Dedifferentiated amniotic fluid mesenchymal stem cell (primary cell): ENCODE data around the gene DCUN1D3.
"Not testable (repeated sequence)": the region's sequence is repeated elsewhere in the genome, so short reads cannot be mapped to it uniquely, and the experiment has no call there.

ENCODE experiments used
- DNase-seq: peaks from one replicate; pipeline ENCODE4 v3.0.0-alpha.2; 2016; ENCODE audit errors: extremely low spot score

DCUN1D3 gene

DNA sequence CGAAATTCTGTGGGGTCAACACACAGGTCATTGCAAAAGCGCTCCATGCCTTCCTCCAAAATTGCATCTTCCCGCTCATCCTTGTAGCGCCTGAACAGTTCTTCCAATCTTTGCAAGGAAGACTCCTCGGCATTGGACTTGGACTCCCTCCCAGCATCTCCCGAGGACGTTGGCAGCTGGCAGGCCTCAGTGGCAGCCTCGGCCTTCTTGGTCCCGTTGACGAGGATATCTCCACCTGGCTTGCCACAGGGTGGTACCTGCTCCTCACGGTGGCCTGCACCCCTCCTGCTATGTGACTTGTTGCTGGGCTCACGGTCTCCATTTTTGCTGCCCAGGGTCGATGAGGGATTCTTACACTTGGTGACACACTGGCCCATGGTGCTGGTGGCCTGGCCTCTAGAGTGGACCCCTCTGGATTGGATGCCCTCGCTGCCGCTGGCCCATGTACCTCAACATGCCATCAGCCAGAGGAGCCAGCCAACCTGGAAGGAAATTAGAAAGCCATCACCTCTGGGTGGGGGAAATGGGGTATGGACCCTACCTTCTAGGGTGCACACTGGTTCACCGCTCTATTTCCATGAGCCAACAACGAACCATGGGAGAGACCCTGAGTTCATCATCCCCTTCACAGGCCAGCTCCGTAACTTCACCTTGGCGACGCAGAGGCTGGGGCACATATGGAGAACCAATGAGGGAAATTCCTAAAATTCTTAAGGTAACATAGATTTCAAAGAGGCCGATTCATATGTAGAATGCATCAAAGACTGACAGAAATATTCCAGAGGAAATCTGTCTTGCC, 37.8 kb downstream of the DCUN1D3 start:
- no peak for DNase-seq

DNA sequence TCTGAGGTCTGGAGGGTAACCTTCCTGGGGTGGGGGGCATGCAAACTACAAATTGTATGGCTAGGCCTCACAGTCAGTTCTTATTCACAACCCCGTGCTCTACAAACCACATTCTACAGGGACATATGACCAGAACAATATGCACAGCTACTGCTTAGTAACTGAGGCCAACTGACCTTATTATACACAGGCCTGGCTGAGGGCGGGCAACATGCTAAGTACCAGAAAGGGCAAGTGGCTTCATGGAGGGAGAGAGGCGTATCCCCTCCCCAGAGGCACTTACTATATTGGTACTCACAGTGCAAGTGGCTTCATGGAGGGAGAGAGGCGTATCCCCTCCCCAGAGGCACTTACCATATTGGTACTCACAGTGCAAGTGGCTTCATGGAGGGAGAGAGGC, 39.2 kb downstream of the DCUN1D3 start:
- DNase-seq = not testable (repeated sequence)

DNA sequence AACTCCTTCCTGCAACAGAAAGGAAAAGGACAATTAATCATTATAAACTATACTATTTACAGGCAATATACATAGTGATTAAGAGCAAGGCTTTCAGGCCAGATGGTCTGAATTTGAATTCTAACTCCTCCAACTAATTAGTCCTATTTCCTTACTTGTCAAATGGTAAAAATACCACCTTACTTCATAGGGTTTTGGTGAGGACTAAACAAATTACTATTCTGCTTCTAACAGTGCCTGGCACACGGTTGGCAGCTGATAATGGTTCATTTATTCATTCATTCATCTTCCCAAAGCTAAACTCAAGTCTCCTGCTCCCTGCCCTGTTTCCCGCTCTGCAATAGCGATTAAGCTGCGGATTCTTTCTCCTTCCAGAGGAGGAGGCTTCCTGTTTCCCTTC, 39.8 kb downstream of the DCUN1D3 start:
- DNase-seq = no peak

DNA sequence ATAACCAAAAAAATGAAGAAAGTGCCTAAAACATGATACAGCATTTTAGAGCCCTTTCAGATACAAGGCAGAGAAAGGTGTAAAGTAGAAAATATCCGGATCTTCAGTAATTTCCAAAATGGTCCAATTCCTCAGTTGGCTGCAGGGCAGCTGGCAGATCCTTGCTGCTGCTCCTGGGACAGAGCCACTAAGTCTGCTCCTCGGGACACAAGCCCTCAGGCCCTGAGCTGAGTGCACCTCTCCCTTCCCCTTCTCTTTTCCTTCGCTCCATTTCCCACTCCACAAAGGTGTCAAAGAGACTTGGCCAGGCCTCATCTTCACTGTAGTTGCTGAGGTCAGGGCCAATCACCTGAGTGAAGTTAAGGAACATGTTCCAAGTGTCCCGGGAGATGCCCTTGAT, 40.5 kb downstream of the DCUN1D3 start:
- DNase-seq = no peak

DNA sequence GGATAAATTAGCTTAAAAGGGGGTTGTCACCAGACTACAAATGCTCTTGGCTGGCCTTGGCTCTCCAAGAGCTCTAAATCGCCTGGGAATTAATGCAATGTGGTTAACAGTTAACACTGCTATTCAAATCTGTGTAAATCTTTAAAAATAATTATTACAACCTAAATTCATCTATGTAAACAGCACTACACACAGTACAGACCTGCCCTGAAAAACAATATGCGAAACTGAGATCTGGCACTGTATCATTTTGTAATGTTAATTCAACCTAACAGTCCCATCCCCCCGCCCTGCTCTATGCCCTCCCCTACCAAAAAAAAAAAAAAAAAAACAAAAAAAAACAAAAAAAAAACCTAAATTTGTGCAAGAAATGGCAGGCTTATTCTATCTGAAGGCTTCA, 40.9 kb downstream of the DCUN1D3 start:
- no peak for DNase-seq

DNA sequence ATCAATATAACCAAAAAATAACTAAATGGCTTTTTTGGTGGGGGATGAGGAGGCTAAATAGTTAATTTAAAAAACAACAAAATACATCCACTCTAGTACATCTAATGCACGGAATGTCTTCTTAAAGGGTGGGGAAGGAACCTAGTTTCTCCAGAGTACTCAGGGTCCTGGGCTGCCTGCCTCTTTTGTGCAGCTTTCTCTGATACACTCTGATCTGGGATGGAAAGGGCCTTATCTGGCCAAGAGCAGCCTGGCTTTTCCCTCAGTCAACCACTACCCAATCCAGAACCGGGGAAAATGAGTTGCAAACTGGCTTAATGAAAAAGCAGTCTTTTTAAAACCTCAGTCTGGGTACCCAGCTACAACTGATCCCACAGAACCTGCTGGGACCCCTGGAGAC, 42.9 kb downstream of the DCUN1D3 start:
- no peak for DNase-seq

DNA sequence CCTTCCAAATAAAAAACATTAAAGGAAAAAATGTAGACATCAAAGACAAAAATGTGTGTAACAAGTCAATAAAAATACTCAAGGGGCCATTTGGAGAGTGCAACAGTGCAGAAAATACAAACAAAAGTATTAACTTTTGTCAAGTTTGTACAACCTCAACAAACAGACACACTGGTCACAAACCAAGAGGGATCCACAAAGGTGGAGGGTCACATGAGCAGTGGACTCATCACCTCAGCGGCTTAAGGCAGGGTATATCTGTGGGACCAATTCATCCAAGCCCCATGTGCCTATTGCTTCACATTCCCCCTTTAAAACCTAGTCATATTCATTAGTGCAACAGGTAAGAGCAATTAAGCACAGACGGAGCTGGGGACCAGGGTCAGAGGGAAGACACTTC, 45.2 kb downstream of the DCUN1D3 start:
- DNase-seq = no peak

DNA sequence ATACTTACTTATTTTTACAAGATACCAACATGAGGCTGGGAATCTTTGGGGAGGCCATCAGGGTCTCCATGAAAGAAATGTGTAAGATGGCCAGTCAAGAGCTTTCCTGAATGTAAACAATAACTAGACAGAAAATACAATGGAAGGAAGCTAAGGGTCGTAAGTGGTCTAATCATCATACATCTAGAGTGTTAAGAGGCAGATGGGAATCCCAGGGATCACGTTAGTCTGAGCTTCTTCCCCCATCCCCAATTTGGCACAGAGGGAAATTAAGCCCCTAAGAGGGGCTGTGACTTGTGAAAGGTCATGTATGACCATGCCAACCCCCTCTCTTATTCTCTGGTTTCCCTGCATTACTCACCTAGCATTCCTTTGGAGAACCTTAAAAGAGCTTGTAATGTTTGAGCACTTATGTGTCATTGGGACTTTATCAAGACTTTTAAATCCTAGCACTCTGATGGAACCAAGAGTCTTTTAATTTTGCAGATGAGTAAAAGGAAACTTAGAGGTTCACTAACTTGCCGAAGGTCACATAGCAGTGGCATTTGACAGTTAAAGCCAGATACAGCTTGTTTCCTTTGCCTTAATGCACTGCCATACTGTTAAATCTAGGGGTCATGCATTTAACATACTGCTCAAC, 46.1 kb downstream of the DCUN1D3 start:
- no peak for DNase-seq

DNA sequence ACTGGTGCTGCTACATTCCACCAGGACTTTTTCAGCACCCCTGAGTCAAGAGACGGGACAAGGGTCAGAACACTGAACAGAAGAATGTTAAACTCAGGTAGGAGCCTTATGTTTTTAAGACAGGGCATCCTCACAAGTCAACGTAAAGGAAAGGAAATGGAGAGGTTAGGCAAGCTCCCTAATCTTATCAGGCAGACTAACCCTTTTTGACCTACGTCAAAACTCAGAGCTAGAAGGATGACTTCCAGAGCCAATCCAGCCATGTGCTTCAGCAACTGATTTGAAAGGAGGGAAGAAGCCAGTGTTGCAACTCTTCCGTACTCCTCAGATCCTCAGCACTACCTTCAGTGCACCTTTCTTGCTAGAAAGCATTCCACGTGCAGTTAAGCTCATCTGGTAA, 47.0 kb downstream of the DCUN1D3 start:
- DNase-seq = no peak

DNA sequence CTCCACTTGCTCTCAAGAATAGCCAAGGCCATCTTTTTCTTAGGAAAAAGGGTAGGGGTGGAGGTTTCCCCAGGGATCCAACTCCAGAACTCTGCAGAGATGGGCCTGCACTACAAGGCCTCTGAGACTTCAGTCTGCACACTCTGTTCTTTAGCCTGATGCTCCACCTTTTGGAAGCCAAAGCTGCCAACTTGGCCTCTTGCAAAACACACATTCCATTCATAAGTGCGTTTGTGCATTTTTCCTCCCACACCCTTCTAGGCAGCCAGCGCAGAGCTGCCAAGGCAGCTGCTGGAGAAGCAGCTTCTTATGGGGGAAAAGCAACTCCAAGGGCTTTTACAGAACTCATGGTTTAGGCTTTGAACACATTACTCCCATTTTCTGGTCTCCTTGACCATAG, 48.6 kb downstream of the DCUN1D3 start:
- DNase-seq = peak; percentile 95

DNA sequence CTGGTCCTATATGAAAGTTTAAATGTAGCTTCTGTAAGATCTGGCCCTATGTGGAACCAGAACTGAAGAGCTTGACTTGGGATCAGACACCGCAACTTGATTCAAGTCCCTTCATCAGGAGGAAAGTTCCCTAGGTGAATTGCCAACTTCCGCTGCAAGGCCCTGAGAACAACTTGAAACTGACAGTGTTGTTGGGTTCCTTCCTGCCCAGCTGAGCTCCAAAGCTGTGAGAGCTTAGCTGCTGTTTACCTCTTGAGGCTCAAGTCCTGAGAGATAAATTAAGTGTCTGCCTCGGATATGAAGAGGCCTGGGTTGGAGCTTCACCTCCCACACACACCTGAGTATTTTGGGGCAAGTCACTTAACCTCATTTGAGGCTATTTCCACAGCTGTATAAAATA, 49.2 kb downstream of the DCUN1D3 start:
- no peak for DNase-seq

DNA sequence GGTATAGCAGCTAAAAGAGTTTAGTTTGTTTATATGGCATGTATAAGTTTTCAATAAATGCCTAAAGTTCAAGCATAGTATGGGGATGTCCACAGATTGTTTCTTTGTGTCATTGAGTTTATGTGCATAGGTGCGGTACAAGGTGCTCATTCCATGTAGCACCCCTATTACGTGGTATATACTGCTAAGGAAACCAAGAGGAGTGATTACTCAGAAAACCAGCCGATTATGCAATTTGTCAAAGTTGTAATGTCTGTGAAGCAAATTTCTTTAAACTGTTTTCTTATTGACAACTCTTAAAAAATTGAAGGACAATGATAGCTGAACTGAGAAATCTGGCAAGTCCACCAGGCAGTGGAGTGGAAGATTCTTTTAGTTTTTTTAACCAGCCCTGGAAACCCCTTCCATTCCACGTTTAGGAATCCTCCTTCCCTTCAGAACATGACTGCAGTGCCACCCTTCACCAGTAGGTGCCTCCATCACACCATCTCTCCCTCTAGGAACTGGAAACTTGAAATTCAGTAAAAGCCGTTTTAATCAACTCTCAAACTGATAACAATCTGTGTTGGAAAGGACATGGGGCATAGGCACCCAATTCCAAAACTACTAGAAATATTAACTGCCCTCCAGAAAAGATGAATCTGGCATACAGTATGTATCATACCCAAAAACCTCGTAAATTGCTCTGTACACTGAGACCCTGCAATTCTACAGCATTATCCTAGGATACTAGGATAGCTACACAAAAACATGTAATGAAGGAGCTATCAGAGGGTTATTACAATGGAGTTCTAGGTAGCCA, 50.4 kb downstream of the DCUN1D3 start:
- DNase-seq = peak; percentile 78

DNA sequence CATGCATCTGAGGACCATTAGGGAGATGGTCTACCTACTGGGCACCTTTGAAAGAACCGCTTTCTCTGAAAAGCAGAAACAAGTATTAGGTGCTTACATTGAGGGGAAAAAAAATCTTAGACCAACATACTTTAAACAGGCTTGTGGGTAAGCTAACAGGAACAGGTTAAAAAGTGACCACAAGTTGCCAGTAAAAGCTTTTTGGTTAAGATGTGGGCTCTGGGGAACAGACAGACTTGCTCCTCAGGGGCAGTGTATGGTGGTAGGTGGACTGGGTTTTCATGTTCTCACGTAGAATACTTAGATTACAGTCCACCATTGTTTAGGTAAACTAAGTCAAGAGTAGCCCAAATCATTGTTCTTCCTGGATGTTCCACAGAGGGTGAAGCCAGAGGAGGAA, 52.6 kb downstream of the DCUN1D3 start:
- DNase-seq = no peak

DNA sequence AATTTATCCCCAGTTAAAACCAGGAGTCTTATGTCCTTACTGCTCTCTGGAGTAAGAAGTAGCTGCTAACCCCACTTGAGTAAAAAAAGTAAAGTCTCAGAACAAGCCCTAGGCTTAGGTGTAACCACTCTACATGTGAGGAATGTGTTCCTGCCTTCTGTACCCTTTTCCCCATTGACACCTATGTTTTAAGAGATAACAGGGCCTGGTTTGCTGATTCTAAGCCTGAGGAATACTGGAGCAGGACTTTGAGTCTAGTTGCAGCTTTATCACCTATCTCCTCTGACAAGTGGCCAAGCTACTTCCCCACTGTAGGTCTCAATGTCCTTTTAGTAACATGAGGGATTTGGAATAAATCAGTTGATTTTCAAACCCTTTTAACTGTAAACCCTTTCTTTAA, 53.6 kb downstream of the DCUN1D3 start:
- no peak for DNase-seq

DNA sequence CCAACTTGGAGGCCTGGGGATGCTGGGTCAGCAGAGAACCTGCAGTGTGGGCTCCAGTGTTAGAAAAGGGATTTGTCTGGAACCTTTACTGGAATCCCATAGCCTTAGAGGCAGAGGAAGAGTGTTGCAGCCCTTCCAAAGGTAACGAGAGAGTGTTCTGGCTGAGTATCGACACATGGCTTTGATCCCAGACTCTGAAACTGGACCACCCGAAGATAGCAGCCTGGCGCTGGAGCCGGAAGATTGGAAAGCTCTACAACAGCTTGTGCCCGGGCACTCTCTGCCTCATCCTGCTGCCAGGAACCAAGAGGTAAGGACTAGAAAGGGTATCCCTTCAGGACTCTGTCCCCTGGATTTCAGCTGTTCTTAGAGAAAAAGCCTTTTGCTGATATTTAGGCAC, 54.1 kb downstream of the DCUN1D3 start:
- no peak for DNase-seq

DNA sequence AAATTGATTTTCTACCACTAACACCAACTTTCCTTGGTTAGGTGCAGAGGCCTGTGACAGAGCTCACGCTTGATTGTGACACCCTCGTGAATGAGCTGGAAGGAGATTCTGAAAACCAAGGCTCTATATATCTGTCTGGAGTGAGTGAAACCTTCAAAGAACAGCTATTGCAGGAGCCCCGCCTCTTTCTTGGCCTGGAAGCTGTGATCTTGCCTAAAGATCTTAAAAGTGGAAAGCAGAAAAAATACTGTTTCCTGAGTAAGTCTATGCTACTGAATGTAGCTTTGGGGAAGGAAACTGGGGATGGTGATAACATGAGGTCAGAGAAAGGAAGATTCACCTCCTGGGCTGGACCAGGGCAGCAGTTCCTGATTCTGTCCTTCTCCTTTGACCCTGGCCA, 55.6 kb downstream of the DCUN1D3 start:
- DNase-seq = no peak

DNA sequence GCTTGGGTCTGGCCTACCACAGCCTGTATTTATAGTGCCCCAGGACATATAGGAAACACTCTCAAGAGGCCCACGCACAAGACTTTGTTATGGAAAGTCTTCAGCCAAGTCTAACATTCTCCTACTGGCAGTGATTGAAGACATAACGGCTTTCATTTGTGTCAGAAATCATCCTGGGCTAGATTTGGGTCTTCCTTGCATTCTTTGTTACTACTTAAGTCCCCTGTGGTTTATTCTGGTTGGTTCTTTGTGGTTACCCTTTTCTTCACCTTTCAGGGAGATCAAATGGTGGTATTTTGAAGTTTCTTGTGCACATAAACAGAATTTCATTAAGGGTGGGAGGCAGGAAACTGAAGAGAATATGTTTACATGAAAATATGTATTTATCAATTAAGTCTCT, 56.1 kb downstream of the DCUN1D3 start:
- DNase-seq = no peak

DNA sequence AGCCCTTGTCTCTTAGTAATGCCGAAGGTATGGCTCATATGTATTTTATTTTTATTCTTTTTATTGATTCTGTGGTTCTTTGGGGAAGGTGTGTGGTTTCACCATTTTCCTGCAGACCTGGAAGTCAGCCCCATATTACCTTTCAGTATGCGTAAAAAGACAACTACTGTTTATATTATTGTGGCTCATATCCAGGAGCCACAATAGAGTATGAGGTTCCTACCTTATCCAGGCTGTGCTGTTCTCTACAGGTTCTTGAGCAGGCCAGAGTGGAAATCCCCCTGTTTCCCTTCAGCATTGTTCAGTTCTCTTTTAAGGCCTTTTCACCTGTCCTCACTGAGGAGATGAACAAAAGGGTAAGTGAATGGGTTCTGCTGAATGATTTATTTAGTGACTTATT, 60.7 kb downstream of the DCUN1D3 start:
- DNase-seq = no peak

DNA sequence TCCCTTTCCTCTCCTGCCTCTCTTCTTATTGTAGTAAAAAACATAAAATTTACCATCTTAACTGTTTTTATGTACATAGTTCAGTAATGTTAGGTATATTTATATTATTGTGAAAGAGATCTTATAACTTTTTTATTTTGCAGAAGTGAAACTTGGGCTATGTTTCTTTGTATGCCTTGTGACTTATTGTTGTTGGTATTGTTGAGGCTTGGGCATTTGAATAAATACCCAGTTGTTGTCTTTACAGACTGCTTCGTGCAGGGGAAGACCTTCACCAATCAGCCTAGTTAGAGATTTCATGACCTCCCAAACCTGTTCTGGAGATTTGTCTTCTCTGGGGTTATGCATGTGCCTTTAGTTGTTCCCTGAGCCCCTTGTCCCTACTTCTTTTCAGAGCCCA, 61.9 kb downstream of the DCUN1D3 start:
- DNase-seq = no peak

DNA sequence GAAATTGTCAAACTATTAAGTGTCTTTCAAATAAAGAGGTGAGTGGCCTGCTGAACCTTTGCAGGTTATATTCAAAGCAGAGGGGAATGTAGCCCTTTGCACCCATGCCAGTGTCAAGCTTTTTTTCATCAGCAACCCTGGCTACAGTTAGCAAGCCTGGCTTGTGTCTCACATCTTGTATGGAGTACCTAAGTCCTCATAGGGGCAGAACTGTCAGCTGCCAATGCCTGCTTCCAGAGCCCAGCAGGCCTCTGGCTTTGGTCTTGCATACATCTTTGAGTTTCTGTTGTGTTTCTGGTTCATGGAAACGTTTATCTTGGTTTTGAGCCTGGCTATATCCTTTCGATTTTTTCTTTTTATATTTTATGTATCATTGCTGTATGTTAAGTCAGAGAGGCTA, 67.1 kb downstream of the DCUN1D3 start:
- no peak for DNase-seq

DNA sequence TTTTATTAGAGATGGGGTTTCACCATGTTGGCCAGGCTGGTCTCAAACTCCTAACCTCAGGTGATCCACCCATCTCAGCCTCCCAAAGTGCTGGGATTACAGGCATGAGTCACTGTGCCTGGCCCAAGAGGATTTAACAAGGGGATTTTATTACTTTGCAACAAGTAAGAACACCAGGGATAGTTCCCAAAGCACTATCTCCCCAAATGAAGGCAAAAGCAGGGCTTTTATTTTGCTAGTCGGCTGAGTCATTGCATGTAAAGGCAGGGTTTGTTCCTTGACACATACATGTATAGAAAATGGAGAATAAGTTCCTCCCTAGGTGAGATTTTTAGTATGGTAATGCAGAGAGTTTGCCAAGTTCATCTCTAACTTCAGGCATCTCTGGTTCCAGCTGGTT, 69.8 kb downstream of the DCUN1D3 start:
- DNase-seq = no peak

DNA sequence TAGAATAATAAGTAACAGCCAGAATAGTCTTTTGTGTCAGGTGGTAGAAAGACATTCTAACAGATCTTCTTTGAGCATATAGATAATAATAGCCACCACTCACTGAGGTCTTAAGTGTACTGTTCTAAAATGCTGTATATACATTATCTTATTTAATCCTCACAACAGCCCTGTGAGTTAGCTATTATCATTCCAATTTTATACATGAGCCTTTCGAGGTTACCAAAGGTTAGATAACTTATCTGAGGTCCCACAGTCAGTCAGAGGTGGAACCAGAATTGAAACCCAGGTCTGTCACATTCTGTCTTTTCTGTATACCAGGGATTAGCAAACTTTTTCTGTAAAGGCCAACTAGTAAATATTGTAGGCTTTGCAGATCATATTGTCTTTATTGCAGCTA, 70.6 kb downstream of the DCUN1D3 start:
- no peak for DNase-seq

DNA sequence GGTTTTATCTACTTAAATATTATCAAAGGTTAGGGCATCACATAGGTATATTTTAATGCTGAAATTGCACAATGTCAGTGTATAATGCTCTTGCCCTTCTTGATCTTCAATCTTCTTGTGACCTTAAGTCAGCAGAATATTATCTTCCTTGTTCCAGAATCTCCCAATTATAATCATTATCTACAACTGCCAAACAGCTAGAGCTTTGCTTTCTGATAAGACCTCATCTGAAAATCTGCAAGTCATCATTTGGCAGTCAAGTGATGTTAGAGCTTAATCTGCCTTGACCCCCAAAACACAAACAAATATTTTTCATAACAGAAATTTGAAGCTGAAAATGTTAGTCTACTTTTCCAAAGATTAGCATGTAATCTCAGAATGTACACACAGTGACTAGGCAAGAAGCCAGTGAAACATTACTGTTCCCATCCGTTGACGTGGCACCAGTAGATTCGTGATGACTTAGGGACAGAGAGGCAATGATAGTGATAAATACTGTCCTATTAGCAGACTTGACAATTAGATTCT, 74.1 kb downstream of the DCUN1D3 start:
- DNase-seq = no peak
